ENCODE results near the gene GPR173.

- no peak for TF ChIP-seq TAF1 (IDR thresholded peaks at IDR 0.05; ENCODE audit: low read depth)
- no peak for TF ChIP-seq RAD21 (IDR thresholded peaks at IDR 0.05; ENCODE audit: low read depth)
- TF ChIP-seq FOXM1 (IDR thresholded peaks at IDR 0.05; ENCODE audit: borderline replicate concordance, low read depth) = no peak
- TF ChIP-seq TCF12 (IDR thresholded peaks at IDR 0.05; ENCODE audit: low read depth) = no peak
- no peak for TF ChIP-seq EP300 (IDR thresholded peaks at IDR 0.05; ENCODE audit: borderline replicate concordance)
- TF ChIP-seq, protein P1, sequence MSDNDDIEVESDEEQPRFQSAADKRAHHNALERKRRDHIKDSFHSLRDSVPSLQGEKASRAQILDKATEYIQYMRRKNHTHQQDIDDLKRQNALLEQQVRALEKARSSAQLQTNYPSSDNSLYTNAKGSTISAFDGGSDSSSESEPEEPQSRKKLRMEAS (IDR thresholded peaks at IDR 0.05) = no peak
- no peak for TF ChIP-seq CREB1 (IDR thresholded peaks at IDR 0.05; ENCODE audit: low read depth)
- TF ChIP-seq CEBPB (IDR thresholded peaks at IDR 0.05) = no peak
- TF ChIP-seq NFIC (IDR thresholded peaks at IDR 0.05) = no peak
- no peak for TF ChIP-seq YY1 (IDR thresholded peaks at IDR 0.05; ENCODE audit: low read depth)
- TF ChIP-seq, protein P2, sequence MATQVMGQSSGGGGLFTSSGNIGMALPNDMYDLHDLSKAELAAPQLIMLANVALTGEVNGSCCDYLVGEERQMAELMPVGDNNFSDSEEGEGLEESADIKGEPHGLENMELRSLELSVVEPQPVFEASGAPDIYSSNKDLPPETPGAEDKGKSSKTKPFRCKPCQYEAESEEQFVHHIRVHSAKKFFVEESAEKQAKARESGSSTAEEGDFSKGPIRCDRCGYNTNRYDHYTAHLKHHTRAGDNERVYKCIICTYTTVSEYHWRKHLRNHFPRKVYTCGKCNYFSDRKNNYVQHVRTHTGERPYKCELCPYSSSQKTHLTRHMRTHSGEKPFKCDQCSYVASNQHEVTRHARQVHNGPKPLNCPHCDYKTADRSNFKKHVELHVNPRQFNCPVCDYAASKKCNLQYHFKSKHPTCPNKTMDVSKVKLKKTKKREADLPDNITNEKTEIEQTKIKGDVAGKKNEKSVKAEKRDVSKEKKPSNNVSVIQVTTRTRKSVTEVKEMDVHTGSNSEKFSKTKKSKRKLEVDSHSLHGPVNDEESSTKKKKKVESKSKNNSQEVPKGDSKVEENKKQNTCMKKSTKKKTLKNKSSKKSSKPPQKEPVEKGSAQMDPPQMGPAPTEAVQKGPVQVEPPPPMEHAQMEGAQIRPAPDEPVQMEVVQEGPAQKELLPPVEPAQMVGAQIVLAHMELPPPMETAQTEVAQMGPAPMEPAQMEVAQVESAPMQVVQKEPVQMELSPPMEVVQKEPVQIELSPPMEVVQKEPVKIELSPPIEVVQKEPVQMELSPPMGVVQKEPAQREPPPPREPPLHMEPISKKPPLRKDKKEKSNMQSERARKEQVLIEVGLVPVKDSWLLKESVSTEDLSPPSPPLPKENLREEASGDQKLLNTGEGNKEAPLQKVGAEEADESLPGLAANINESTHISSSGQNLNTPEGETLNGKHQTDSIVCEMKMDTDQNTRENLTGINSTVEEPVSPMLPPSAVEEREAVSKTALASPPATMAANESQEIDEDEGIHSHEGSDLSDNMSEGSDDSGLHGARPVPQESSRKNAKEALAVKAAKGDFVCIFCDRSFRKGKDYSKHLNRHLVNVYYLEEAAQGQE (IDR thresholded peaks at IDR 0.05; ENCODE audit: low read depth) = no peak
- TF ChIP-seq ZBTB7A (IDR thresholded peaks at IDR 0.05; ENCODE audit: low read depth) = no peak
These were observed 1.4 kb upstream of the GPR173 start for GRCh38 chrX:53047228-53047627.
